ENCODE measurements around the gene HAO2.

The HAO2 gene

GRCh38 chr1:119358636-119359035, 9.9 kb upstream of the HAO2 start:
- Histone ChIP-seq H3K27ac (no peak overlapping the region), H3K4me3 (no peak overlapping the region)
- DNase-seq (ENCODE audit: low spot score) = no peak
- no peak for TF ChIP-seq CTCF (IDR thresholded peaks at IDR 0.05)

GRCh38 chr1:119359730-119360129, 8.9 kb upstream of the HAO2 start:
- no peak for DNase-seq (ENCODE audit: low spot score)
- no peak for TF ChIP-seq CTCF (IDR thresholded peaks at IDR 0.05)
- no peak overlapping the region for H3K27ac ChIP-seq
- H3K4me3 ChIP-seq = no peak overlapping the region

- TF ChIP-seq CTCF (IDR thresholded peaks at IDR 0.05) = no peak
- no peak overlapping the region for H3K27ac ChIP-seq
- no peak overlapping the region for H3K4me3 ChIP-seq
- no peak for DNase-seq (ENCODE audit: low spot score)
These were observed 7.4 kb upstream of the HAO2 start for GRCh38 chr1:119361205-119361604.

- Histone ChIP-seq H3K4me3 (no peak overlapping the region), H3K27ac (no peak overlapping the region)
- no peak for DNase-seq (ENCODE audit: low spot score)
- TF ChIP-seq CTCF (IDR thresholded peaks at IDR 0.05) = no peak
These were observed 6.8 kb upstream of the HAO2 start for GRCh38 chr1:119361620-119362344.

GRCh38 chr1:119363162-119363561, 5.4 kb upstream of the HAO2 start:
- DNase-seq (ENCODE audit: low spot score) = no peak

GRCh38 chr1:119364640-119365039, 3.9 kb upstream of the HAO2 start:
- no peak for DNase-seq (ENCODE audit: low spot score)
- no peak for TF ChIP-seq CTCF (IDR thresholded peaks at IDR 0.05)
- Histone ChIP-seq H3K27ac (no peak overlapping the region), H3K4me3 (no peak overlapping the region)

More at GRCh38 chr1:119363162-119363561, 5.4 kb upstream of the HAO2 start:
- no peak for TF ChIP-seq CTCF (IDR thresholded peaks at IDR 0.05)
- Histone ChIP-seq H3K27ac (no peak overlapping the region), H3K4me3 (no peak overlapping the region)

- Histone ChIP-seq H3K27ac (no peak overlapping the region), H3K4me3 (no peak overlapping the region)
- DNase-seq (ENCODE audit: low spot score) = no peak
- no peak for TF ChIP-seq CTCF (IDR thresholded peaks at IDR 0.05)
These were observed 2.2 kb upstream of the HAO2 start for GRCh38 chr1:119366424-119366823.

Measured in coronary artery (tissue), 2 donors.